ENCODE measurements around the gene PPP1R15A.

- TF ChIP-seq, protein P1, sequence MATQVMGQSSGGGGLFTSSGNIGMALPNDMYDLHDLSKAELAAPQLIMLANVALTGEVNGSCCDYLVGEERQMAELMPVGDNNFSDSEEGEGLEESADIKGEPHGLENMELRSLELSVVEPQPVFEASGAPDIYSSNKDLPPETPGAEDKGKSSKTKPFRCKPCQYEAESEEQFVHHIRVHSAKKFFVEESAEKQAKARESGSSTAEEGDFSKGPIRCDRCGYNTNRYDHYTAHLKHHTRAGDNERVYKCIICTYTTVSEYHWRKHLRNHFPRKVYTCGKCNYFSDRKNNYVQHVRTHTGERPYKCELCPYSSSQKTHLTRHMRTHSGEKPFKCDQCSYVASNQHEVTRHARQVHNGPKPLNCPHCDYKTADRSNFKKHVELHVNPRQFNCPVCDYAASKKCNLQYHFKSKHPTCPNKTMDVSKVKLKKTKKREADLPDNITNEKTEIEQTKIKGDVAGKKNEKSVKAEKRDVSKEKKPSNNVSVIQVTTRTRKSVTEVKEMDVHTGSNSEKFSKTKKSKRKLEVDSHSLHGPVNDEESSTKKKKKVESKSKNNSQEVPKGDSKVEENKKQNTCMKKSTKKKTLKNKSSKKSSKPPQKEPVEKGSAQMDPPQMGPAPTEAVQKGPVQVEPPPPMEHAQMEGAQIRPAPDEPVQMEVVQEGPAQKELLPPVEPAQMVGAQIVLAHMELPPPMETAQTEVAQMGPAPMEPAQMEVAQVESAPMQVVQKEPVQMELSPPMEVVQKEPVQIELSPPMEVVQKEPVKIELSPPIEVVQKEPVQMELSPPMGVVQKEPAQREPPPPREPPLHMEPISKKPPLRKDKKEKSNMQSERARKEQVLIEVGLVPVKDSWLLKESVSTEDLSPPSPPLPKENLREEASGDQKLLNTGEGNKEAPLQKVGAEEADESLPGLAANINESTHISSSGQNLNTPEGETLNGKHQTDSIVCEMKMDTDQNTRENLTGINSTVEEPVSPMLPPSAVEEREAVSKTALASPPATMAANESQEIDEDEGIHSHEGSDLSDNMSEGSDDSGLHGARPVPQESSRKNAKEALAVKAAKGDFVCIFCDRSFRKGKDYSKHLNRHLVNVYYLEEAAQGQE (IDR thresholded peaks at IDR 0.05; ENCODE audit: borderline replicate concordance) = no peak
- TF ChIP-seq POLR2AphosphoS5 (IDR thresholded peaks at IDR 0.05) (no peak), EZH2 (IDR thresholded peaks at IDR 0.05; ENCODE audit: borderline replicate concordance, insufficient read depth, low read length, poor library complexity, severe bottlenecking) (no peak)
- TF ChIP-seq, protein P2, sequence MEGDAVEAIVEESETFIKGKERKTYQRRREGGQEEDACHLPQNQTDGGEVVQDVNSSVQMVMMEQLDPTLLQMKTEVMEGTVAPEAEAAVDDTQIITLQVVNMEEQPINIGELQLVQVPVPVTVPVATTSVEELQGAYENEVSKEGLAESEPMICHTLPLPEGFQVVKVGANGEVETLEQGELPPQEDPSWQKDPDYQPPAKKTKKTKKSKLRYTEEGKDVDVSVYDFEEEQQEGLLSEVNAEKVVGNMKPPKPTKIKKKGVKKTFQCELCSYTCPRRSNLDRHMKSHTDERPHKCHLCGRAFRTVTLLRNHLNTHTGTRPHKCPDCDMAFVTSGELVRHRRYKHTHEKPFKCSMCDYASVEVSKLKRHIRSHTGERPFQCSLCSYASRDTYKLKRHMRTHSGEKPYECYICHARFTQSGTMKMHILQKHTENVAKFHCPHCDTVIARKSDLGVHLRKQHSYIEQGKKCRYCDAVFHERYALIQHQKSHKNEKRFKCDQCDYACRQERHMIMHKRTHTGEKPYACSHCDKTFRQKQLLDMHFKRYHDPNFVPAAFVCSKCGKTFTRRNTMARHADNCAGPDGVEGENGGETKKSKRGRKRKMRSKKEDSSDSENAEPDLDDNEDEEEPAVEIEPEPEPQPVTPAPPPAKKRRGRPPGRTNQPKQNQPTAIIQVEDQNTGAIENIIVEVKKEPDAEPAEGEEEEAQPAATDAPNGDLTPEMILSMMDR (IDR thresholded peaks at IDR 0.05; ENCODE audit: poor library complexity, severe bottlenecking) = no peak
These were observed 28.5 kb downstream of the PPP1R15A start for GRCh38 chr19:48900477-48901406.

Data from neural cell (in vitro differentiated cells).